ENCODE results near the gene RPS6KL1. TPM values are rescaled to one million over a fixed set of nuclear protein-coding genes. Genes with fewer than 3 reads are reported as not detected.

RPS6KL1 gene
- total RNA-seq, 4 donors from 2014 or later, result 4.2 to 12.7 (median 6.7) TPM

DNA sequence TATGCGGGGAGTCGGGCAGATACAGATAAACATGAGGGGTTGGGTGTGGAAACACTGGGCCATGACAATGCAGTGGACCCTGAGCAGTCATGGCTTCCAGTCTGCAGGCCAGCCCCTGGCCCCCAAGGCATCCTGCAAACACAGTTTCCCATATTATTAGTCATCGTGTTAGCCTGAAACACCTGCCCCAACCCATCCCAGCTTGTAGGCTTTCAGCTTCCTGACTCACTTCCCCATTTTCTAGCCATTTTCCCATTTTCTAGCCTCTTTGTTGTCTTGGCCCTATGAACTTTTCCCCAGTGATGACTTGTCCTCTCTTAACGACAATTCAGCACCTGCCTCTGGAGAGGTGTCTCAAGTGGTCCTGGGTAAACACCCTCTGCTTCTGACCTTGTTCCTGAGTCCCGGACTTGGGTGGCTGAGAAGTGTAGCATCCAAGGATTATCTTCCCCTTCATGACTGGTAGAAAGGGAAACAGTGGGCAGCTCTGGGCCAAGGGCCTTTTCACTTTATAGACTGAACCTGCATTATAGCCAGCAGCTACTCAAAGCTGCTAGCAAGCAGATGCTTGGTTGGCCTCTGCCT lies 36.6 kb upstream of the RPS6KL1 start:
- no peak for TF ChIP-seq CTCF (IDR thresholded peaks at IDR 0.05)
- no peak for TF ChIP-seq POLR2A (IDR thresholded peaks at IDR 0.05)
- Histone ChIP-seq H3K36me3 (no peaks in the 10 kb centered on the region), H3K4me1 (peaks cover 0 to 10% (median 6%) of the 10 kb centered on the region in 4 donors), H3K27me3 (no peaks in the 10 kb centered on the region), H3K27ac (no peak overlapping the region), H3K9me3 (no peaks in the 10 kb centered on the region), H3K4me3 (no peak overlapping the region)
- no peak for DNase-seq

DNA sequence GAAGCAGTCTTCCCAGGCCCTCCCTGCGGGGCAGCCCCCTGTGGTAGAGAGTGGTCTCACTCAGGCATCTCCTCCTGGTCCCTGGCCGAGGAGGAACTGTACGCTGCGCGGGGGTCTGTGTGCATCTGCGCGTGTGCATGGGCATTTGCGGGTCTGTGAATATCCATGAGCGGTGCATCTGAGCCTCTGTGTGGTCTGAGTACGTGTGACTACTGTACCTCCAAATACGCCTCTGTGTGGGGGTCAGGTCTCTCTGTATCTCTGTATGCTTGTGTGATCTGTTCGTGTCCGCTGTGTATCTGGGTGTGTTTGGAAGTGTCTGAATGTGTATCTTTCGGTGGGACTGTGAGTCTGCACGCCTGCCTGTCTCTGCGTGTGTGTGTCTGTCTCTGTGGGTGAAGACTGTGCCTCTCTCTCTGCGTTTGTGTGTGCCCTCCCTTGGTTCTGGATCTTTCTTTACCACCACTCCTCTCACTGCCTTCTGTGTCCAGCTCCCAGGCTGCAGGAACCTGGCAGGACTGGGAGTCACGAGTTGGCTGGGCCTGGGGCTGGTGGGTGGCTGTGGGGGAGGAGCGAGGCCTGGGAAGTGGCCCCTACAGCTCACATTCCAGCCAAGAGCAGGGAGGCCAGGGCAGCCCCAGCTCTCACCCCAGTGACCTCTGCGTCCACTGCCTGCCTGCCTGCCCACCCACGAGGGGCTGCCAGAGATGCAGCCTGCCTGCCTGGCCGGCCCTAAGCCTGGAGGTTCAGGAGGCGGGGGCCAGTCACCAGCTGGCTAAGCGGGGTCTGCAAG lies 33.4 kb upstream of the RPS6KL1 start:
- H3K4me3 ChIP-seq, result peak overlapping the region in 1 of 4 donors; percentile 68
- no peak for DNase-seq
- H3K36me3 ChIP-seq, result no peaks in the 10 kb centered on the region
- no peaks in the 10 kb centered on the region for H3K9me3 ChIP-seq
- H3K27ac ChIP-seq, result no peak overlapping the region
- TF ChIP-seq POLR2A (IDR thresholded peaks at IDR 0.05) (no peak), CTCF (IDR thresholded peaks at IDR 0.05) (no peak)
- H3K27me3 ChIP-seq, result no peaks in the 10 kb centered on the region
- peaks cover under 1 to 19% (median 11%) of the 10 kb centered on the region in 4 donors for H3K4me1 ChIP-seq

- TF ChIP-seq POLR2A (IDR thresholded peaks at IDR 0.05), result no peak
- no peak for TF ChIP-seq CTCF (IDR thresholded peaks at IDR 0.05)
- H3K27me3 ChIP-seq, result no peaks in the 10 kb centered on the region
- no peaks in the 10 kb centered on the region for H3K9me3 ChIP-seq
- no peak for DNase-seq
- H3K36me3 ChIP-seq, result no peaks in the 10 kb centered on the region
- peak overlapping the region in 3 of 4 donors; percentile 32 to 68 (median 67) for H3K4me3 ChIP-seq
- H3K4me1 ChIP-seq, result peaks cover 5 to 24% (median 11%) of the 10 kb centered on the region in 4 donors
- H3K27ac ChIP-seq, result peak overlapping the region in 1 of 4 donors; percentile 64
Observed at GRCh38 chr14:74956027-74956279, 32.9 kb upstream of the RPS6KL1 start.

DNA sequence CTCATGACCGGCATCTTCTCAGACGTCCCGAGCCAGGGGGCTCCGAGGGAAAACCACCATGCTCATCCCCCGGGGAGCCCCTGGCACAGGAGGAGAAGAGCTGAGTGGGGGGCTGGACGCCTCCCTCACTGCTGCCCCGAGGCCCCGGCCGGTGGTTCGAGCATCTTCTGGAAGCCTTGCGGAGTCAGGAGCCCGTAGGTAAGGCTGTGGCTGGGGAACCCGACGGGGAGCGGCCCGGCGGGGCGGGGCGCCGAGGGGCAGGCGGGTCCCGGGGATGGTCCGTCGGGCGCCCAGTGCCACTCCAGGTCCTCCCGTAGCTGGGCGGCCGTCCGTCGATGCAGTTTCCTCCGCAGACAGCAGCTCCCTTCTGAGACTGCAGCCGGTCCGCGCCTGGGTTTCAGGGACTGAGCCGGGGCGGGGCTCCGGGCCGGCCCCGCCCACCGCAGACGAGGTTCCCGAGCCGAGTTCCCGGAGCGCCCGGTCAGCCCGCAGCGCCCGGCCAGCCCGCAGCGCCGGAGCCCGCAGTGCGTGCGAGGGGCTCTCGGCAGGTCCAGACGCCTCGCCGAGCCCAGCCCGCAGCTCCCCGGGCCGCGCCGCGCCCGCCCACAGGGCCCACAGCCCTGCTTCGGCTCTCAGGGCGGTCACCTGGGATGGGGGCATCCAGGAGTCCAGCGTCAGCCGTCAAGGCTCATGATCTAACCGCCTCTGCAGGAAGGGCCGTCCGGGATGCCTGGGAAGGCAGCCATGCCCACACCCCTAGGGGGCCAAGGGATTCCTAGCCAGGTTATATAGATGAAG lies 32.4 kb upstream of the RPS6KL1 start, which contains the start of gene PGF:
TSS of gene PGF (minus strand) at position 369 of the 798 bp plus-strand sequence. CDS start at position 14, 355 bp downstream.
- no peaks in the 10 kb centered on the region for H3K27me3 ChIP-seq
- peak within 1 kb of the TSS in 3 of 4 donors; percentile 1 to 64 (median 33) for H3K27ac ChIP-seq
- H3K4me1 ChIP-seq, result peaks cover 5 to 29% (median 11%) of the 10 kb centered on the region in 4 donors
- peak; percentile 53 to 85 (median 85) for DNase-seq
- H3K9me3 ChIP-seq, result no peaks in the 10 kb centered on the region
- peak; percentile 18 to 54 for TF ChIP-seq POLR2A (IDR thresholded peaks at IDR 0.05)
- TF ChIP-seq CTCF (IDR thresholded peaks at IDR 0.05), result no peak
- peak within 1 kb of the TSS; percentile 32 to 68 (median 66) for H3K4me3 ChIP-seq
- no peaks in the 10 kb centered on the region for H3K36me3 ChIP-seq

DNA sequence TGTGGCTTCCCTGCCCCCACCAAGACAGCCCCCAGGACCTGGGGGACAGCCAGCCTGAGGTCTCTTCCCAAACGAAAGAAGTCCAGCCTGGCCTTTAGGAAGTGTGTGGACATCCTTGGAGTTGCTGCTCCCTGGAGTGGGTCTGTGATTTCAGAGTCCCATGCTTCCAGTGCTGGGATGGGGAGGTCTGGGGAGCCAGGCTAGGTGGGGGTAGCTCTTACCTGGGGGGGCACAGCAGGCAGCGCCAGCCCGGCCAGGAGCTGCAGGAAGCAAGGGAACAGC lies 31.8 kb upstream of the RPS6KL1 start:
- peak overlapping the region in 3 of 4 donors; percentile 1 to 64 (median 21) for H3K27ac ChIP-seq

More for the DNA sequence above, 31.8 kb upstream of the RPS6KL1 start:
- TF ChIP-seq POLR2A (IDR thresholded peaks at IDR 0.05) (no peak), CTCF (IDR thresholded peaks at IDR 0.05) (no peak)
- Histone ChIP-seq H3K4me1 (peaks cover 5 to 34% (median 11%) of the 10 kb centered on the region in 4 donors), H3K4me3 (peak overlapping the region; percentile 32 to 68 (median 66)), H3K9me3 (no peaks in the 10 kb centered on the region), H3K27me3 (no peaks in the 10 kb centered on the region), H3K36me3 (no peaks in the 10 kb centered on the region)
- DNase-seq, result no peak

Data from Peyer's patch (tissue), 4 donors.